Fibroblast of skin of back (primary cell): ENCODE measurements around the gene HMG20B.
A peak's percentile ranks its signal among the peaks of the same experiment; 100 is the strongest.

Source experiments
- DNase-seq: peaks from one replicate; pipeline ENCODE4 v3.0.0-alpha.2; 2013

Gene HMG20B

DNA sequence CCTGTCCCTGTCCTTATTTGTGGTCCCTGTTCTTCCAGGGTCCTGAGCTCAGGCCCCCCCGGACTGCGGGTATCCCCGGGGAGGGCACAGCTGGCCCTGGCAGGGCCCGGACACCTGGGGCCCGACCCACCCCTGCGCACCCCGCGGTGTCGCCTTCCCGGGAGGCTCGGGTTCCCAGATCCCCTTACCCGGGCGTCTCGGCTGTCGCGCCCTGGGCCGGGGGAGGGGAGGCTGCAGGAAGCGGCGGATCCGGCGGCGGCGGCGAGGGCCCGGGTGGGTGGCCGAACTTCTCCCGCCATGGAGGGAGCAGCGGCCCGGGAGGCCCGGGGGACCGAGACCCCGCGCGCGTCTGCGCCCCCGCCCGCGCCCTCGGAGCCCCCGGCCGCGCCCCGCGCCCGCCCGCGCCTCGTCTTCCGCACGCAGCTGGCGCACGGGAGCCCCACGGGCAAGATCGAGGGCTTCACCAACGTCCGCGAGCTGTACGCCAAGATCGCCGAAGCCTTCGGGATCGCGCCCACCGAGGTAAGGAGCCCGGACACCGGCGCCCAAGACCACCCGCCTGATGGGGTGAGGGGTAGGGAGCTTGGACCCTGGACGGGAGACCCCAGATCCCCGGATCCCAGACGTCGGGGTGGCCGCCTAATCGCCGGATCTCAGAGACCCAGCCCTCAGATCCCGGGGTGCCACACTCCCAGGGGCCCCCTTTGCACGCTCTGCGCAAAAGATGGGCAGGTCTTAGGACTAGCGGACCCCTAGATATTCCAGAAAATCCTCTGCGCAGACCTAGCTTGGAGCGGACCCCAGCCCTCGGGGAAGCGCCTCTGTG is 12.8 kb downstream of the HMG20B start, which contains the start of gene GIPC3:
Gene GIPC3 (plus strand): TSS at position 178 of the 826 bp plus-strand sequence. CDS start 120 bp downstream, at position 298.
- no peak for DNase-seq

DNA sequence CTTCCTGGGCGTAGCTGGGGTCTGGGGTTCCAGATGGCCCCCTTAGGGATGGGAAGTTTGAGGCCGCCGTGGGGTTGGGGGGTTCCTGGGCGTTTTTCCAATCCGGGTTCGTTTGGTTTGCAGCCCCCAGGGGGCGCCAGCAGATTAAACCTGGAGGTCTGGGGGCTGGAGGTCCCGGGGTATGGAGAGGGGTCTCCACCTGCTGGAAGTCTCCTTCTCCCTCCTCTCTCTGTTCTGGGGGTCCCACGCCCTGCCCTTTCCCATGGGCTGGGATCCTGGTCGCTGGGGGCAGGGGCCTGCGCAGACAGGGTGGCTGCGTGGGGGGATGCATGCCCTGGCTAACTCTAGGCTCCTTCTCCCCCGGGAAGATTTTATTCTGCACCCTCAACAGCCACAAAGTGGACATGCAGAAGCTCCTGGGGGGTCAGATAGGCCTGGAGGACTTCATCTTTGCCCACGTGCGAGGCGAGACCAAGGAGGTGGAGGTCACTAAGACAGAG is 13.4 kb downstream of the HMG20B start:
- DNase-seq, result no peak

DNA sequence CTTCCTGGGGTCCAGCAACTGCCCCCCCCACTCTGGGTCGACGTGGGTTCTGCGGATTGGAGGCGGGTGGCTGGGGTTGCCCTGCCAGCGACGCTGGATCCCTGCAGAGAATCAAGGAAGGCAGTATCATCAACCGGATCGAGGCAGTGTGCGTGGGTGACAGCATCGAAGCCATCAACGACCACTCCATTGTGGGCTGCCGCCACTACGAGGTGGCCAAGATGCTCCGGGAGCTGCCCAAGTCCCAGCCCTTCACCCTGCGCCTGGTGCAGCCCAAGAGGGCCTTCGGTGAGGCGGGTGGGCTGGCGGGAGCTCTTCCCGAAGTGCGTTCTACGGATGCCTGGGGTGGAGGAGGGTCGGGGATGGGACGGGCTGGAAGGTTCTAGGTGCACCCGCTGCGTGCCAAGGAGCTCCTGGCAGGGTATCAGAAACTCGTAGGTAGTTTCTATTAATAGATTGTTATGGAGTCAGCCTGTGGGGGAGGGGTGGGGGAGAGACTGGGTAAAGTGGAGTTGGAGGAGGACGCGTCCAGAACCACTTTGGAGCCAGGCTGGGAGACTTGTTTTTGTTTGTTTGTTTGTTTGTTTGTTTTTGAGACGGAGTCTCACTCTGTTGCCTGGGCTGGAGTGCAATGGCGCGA is 14.1 kb downstream of the HMG20B start:
- DNase-seq, result no peak

DNA sequence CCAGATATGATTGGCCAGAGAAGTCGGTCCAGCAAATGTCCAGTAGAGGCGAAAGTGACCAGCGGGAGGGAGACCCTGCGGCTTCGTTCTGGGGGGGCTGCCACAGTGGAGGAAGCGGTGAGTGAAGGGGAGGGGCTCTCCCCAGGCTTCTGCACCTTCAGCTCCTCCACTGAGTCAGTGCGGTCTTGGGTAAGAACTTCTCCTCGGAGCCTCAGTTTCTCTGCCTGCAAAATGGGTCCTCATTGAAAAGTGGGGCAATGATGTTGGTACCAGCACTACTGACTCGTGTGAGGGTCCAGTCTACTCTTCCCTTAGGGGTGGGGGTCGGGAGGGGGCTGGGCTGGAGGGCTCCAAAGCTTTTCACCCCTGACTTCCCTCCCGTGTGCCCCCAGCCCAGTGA is 16.7 kb downstream of the HMG20B start:
- DNase-seq, result no peak

DNA sequence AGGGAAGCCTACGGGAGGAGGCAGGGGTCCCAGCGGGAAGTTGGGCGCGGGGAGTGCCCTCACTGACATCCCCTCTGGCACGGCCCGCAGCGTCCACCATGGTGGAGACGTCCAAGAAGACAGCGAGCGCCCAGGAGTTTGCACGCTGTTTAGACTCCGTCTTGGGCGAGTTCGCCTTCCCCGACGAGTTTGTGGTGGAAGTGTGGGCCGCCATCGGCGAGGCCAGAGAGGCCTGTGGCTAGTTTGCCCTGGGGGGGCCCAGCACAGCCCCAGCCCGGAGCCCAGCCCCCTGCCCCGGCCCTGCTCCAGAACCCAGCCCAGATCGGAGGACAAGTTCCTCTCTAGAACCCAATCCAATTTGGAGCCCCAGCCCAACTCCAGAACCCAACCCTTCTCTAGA is 17.2 kb downstream of the HMG20B start:
- DNase-seq, result no peak

DNA sequence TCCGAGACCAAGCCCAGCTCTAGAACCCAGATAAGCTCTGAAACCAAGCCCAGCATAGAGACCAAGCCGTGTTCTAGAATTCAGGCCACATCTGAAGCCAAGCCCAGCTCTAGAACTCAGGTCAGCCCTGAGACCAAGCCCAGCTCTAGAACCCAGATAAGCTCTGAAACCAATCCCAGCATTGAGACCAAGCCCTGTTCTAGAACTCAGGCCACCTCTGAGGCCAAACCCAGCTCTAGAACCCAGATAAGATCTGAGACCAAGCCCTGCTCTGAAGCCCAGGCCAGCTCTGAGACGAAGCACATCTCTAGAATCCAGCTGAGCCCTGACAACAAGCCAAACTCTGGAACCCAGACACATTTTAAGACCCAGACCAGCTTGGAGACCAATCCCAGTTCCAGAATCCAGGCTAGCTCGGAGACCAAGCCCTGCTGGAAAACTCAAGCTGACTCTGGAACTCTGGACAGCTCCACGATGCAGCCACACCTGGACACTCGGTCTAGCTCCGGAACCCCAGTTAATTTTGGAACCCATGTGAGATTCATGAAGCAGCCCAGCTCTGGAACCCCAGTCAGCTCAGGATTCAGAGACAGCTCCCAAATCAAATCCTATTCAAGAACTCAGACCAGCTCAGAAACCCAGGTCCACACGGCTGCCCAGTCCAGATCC is 18.4 kb downstream of the HMG20B start:
- no peak for DNase-seq

DNA sequence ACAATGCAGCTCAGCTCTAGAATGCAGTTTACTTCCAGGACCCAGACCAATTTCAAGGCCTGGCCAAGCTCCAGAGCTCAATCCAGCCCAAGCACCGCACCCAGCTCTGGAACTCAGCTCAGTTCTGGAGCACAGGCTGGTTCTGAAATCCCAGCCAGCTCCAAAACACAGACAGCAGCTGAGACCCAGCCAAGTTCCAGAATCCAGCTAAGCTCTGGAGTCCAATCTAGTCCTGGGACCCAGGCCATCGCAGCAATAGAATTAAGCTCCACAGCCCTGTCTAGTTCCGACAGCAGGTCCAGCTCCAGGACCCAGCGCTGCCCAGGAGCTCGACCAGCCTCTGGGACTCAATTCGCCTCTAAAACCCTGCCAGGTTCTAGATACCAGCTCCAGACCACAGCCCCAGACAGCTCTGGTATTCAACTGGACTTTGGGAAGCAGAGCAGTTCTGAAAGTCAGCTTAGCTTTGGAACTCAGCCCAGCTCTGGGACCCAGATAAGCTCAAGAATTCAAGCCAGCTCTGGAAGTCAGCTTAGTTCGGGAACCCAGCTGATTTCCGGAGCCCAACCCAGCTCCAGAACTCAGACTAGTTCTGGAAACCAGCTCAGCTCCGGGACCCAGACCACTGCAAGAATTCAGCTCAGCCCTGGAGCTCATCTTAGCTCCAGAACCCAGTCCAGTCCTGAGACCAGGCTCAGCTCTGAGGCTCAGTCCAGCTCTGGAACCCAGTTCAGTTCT is 19.3 kb downstream of the HMG20B start:
- DNase-seq, result no peak

DNA sequence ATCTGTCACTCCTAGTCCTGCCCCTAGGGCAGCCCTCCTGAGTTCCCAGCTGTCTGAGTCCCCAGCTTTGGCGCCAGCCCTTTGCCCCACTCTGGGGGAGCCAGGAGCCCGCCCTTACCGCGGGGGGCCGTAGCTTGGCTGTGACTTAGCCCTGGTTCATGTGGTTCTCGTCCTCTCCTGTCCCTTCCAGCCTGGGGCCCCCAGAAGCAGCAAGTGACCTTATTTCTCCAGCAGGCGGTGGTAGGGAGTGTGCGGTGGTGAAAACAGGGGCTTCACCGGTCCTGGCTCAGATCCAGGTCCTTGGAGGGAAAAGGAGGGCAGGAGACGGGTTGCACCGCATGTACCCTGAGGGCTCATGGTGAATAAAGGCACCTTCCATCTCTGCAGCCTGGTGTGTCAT is 20.4 kb downstream of the HMG20B start:
- no peak for DNase-seq

DNA sequence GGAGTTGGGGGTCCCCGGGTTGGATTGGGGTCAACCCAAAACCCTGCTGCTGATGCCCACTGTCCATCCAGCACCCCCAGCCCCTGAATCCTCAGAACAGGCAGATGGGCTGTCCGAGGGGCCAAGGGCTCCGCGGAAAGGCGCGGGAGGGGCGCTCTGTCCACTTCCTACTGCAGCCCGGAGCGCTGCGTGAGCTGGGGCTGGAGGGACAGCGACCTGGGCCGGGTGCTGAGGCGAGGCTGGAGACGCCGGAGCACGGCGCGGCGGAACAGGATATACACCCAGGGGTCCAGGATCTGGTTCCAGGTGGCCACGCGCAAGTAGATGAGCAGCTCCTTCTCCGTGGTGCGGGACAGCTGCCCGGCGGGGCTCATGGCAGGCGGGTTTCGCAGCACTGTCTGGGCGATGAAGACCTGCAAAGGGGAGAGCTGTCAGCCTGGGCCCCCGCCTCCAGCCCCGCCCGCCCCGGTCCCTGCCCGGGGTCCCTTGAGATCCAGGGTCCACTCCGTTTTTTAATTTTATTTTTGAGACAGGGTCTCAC is 22.8 kb downstream of the HMG20B start:
- DNase-seq, result no peak

DNA sequence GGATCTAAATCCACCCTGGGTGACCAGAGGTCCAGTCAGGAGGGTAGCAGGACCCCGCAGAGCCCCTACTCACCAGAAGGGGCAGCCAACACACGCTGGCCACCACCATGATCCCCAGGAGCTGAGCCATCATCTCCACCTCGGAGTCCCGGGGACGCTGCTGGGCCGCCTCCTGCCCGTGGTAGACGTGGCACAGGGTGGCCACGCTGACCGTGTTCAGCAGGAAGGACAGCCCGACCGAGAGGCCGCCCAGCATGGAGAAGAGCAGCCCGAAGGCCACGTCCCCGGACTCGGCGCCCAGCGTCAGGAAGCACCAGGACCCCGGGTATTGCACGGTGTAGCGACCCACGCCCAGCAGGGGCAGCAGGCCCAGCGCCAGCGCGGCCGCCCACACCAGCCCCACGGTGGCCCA is 27.0 kb downstream of the HMG20B start:
- no peak for DNase-seq

DNA sequence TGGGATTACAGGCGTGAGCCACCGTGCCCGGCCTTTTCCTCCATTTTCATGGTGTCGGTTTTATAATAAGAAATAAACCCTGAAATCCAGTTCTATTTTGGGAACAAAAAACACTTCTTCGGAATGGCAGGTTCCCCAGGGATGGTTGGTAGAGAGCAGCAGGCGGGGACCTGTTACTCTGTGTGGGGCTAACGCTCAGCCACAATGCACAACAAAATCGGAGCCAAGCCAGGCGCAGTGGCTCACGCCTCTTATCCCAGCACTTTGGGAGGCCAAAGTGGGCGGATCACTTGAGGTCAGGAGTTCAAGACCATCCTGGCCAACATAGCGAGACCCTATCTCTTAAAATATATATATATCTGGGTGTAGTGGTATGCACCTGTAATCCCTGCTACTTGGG is 28.3 kb downstream of the HMG20B start:
- DNase-seq, result no peak

DNA sequence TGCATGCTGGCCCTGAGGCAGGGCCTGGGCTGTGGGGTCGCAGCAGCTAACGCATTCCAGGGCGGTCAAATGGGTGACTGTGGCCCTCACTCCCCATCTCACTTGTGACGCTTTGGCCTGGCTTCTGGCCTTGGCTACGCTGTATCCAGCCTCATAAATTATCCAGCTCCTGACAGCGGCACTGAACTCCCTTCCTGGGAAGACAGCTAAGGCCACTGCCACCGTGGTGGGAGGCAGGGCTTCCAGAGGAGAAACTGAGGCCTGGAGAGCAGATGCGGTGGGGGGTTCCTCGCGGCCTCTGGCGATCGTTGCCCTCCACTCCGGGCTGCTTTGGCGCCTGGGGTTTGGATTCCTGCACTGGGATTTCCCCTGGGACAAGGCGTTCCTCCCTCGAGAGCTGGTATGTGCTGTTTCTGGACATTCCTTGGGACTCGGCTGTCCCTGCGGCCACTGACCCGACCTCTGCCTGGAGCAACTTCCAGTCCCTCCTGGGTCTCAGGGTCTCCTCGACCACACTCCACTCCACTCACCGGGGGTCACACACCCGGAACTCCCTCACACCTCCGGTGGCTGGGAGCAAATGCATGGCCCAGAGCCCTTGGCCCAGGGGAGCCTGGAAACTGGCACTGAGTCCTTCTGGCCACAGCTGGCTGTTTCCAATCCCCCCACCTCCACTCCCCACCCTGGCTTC is 30.5 kb downstream of the HMG20B start:
- no peak for DNase-seq

DNA sequence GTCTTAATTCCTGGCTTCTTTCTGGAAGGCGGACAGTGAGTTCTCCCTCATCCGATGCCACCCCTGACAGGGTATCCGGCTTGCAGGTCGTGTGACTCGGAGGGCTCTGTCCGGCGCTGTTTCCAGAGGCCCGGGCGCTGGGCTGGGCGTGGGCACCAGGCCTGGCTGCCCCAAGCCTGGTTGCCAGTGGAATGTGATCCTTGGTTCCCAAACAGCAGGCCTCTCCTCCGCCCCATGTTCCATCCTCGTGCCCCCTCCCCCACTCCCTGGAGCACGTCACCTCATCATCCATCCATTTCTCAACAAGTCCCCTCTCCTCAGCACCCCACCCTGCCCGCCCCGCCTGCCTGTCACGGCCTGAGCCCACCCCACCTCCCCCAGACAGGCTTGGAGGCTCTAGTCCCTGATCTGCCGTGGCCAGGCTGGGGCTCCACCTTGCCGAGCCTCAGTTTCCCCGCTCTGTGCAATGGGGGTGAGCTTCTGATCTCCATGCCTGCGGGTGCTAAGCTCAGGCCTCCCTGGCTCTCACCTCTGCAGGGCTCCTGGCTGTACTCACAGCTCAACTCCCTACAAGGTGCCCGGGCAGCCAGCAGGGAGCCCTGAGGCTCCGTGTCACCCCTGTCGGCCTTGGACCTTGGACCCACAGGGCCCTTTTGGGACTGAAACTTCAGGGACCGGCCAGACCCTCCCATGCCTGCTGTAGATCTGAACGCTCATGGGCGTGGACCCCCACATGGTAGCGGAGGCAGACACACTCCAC is 31.7 kb downstream of the HMG20B start:
- DNase-seq, result no peak

DNA sequence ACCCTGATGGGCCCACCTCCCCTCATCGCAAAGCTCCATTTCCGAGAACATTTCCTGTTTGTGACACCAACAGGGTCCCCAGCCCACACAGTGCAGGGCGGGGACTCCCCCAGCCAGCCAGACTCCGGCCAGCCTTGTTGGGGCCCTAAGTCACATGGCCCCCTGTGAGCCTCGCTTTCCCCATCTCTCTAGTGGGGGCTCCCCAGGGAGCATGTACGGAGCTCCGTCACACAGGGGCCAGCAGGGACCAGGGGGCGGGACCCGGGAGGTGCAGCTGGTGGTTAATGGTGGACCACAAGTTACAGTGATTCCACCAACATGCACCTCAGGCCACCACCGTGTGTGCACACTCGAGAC is 32.2 kb downstream of the HMG20B start:
- DNase-seq, result no peak

DNA sequence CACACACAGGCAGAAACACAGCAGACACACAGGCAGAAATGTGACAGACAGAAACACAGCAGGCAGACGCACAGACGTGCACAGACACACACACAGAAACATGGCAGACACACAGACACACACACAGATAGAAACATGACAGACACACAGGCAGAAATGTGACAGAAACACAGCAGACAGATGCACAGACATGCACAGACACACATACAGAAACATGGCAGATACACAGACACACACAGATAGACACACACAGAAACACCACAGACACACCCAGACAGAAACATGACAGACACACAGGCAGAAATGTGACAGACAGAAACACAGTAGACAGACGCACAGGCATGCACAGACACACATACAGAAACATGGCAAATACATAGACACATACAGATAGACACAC is 32.6 kb downstream of the HMG20B start:
- no peak for DNase-seq

DNA sequence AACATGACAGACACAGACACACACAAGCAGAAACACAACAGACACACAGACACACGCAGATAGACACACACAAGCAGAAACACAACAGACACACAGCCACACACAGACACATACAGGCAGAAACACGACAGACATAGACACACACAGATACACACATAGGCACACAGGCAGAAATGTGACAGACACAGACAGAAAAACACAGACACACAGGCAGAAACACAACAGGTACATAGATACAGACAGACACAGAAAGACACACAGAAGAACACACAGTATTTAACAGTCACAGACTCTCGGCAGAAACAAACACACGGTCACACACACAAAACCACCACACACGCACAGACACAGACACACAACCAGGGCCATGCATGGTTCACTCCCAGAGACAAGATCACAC is 33.0 kb downstream of the HMG20B start:
- no peak for DNase-seq

DNA sequence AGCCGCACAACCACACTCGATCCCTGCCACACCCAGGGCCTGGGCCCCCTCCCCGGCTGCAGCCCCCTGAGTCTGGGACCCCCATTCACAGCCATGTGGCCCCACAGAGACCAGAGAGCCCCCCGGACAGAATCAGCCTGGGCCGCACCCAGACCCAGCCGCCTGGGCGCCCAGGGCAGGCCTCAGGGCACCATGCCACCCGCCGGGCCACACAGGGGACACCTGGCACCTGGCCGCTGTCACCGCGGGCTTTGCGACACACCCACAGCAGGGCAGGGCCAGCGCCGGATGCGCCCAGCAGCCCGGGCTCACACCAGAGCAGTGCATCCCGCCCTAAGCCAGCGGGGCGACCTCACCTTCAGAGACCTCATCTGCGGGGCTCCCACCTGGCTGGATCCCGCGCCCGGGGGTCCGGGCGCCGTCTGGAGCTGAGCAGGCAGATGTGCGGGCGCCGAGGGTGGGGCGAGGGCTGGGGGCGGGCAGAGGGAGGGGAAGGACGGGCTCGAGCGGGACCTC is 33.5 kb downstream of the HMG20B start:
- no peak for DNase-seq

DNA sequence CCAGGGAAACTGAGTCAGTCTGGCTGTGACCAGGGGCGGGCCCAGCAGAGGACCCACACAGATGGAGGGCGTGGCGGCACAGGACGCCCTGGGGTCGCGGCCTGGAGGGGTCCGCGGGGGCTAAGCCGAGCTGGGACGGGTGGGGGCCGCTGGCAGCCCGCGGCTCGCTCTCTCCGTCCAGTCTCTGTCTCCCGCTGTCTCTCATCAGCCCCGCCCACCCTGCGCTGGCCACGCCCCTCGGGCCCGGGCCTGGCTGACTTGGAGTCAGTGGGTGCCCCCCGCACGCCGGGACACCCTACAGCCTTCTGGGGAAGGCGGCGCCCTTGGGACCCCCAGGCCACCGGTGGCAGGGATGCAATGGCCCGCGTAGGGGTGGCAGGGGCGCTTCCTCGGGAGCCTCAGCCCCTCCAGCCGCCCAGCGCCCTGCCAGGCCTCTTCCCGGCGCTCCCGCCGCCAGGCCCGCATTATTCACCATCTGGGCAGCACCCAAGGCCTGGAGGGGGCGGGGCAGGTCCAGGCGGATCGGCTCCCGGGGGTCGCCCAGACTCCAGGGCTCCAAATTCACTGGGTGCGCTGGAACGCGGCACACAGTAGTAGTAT is 34.0 kb downstream of the HMG20B start, which contains the start of gene TBXA2R:
Gene TBXA2R (minus strand): TSS at position 186 of the 600 bp plus-strand sequence. CDS start 6,241 bp downstream, outside the sequence.
- DNase-seq, result peak; percentile 71

DNA sequence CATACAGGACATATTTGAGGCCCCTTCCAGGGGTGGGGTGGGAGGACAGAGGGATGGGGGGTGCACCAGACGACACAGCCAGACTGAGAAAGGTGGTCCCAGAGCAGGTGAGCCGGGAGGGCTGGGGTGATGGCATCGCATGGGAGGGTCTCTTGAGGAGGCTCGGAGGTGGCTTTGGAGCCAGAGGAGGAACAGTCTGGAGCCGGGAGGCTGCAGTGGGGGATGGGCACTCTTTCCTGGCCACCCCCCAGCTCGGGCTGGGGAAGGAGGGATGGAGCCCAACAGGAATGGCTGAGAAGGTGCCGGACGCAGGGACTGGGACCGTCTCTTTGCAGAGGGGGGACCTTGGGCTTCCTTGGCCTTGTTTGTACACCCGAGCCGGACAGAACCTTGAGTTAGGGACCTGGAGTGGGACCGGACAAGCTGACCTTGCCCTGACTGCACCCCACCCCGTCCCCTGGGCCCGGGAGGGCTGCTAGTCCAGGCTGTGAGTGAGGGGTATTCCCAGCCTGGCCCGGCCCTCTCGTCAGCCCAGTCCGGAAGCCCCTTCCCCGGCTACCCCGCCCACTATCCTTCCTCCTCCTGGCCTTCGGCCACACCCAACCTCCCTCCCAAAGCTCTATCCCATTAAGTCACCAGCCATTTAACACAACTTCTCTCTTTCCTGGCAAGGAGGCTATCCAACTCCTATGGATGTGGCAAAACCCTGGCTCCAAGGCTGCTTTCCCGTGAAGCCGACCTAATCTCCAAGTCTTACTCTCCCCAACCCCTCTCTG is 34.7 kb downstream of the HMG20B start:
- peak; percentile 57 for DNase-seq
